NCI-H1436 treated with DMSO at 0.1 percent for 48 hours (cell line): ENCODE measurements around the gene EXOC4.

Source experiments
- DNase-seq: peaks from one replicate; lab custom pipeline; 2025; lab: John Stamatoyannopoulos, UW

The EXOC4 gene

GRCh38 chr7:133540096-133540860 lies 287.4 kb downstream of the EXOC4 start:
- DNase-seq = no peak

GRCh38 chr7:133542209-133542780 lies 289.4 kb downstream of the EXOC4 start:
- no peak for DNase-seq

- no peak for DNase-seq
Observed at GRCh38 chr7:133543657-133544056, 290.8 kb downstream of the EXOC4 start.

GRCh38 chr7:133545618-133546017 lies 292.7 kb downstream of the EXOC4 start:
- DNase-seq = no peak

DNA sequence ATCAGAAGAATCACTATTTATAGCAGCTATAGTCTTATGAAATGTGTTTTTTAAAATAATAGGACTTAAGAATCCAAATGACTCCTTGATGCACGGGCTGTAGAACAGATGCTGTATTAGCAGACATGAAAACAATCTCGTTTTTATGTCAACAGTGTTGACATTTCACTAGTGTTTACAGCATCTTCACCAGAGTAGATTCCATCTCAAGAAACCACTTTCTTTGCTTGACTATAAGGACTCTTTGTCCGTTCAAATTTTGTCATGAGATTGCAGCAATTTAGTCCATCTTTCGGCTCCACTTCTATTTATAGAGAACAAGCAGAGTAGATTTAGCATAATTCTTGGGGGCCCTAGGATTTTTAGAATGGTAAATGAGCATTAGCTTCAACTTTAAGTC lies 295.1 kb downstream of the EXOC4 start:
- no peak for DNase-seq

DNA sequence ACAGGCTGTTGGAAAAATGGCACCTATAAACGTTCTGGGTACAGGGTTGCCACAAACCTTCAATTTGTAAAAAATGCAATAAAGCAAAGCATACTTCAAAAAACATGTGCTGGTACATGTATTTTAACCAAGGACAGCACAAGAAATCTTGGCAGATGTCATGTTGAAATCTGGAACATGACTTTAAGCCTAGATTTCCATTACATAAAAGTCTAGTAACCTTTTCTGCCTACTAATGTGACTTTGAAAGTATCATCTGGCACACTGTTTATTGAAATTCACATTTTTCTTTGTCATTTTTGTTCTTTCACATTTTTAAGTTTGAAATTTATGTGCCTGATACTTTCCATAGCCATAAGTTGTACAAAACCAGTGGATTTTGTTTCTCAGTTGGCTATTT lies 296.8 kb downstream of the EXOC4 start:
- DNase-seq = no peak

- no peak for DNase-seq
Observed at GRCh38 chr7:133550145-133550544, 297.3 kb downstream of the EXOC4 start.

GRCh38 chr7:133550811-133551210 lies 297.9 kb downstream of the EXOC4 start:
- no peak for DNase-seq

DNA sequence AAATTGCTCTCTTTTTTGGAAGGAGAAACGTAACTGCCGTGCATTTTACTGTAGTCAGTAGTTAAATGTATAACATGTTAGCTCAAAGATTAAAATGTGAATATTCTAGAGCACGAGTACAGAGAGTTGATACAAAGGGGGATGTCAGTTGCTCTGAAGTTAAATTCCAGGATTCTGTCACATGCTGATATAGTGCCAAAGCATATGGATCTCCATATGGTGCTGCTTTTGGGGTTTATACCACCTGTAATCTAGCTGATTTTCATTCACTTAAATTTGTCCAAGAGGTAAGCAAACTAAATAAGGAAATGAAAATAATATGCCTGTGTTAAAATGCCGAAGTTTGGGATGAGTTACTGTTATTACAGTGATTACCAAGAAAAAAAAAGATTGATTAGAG lies 298.6 kb downstream of the EXOC4 start:
- no peak for DNase-seq

DNA sequence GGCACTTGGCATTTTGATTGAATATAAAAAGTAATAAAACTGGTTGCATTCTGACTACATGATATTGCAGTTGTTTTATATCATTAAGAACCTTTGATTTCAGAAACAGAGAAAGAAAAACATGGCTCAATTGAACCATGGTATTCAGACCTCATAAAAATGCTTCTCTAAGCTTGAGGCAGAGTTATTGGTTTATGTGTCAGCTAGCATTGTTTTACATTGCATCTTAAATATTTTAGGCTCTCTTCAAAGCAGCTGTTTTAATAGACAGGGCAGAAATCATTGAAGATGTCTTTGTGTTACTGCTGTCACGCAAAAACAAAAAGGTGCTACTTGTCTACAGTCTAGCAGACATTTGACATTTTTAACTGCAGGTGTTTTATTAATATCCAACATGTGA lies 299.2 kb downstream of the EXOC4 start:
- DNase-seq = no peak

DNA sequence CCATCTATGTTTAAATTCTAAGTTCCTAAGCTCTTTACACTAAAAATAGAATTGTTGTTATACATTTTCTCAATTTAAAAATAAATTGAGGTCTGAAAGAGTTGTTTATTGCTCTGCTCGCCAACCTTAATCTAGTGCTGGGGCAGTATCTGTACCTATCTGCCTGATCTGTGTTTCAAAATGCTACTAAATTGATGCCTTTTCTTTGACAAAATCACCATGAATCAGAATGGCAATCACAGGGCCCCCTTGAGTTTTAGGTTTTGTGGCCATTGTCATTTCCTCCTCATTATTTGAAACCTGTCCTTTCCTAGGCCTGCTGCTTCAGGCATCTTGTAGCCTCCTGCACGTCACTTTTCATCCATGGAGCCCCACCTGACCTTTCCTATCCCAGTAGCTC lies 301.5 kb downstream of the EXOC4 start:
- DNase-seq = no peak

DNA sequence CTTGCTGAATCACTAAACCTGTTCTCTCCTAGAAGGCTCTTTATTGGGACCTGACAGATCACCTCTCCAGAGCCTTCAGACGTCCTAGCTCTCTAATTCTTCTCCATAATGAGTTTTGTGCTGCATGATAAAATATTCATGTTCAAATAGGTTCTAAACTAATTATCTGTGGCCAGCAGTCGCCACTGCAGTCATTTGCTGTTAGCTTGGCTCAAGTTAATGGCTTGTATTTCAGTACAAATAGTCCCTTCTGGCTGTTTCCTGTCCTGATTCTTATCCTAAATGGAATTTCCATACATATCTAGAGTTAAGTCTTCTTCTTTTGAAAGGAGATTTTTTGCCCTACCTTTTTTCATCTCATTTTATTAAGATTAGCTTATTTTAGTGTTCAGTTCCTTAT lies 303.2 kb downstream of the EXOC4 start:
- no peak for DNase-seq

GRCh38 chr7:133556553-133556952 lies 303.7 kb downstream of the EXOC4 start:
- DNase-seq = no peak

GRCh38 chr7:133560900-133561299 lies 308.0 kb downstream of the EXOC4 start:
- DNase-seq = no peak

DNA sequence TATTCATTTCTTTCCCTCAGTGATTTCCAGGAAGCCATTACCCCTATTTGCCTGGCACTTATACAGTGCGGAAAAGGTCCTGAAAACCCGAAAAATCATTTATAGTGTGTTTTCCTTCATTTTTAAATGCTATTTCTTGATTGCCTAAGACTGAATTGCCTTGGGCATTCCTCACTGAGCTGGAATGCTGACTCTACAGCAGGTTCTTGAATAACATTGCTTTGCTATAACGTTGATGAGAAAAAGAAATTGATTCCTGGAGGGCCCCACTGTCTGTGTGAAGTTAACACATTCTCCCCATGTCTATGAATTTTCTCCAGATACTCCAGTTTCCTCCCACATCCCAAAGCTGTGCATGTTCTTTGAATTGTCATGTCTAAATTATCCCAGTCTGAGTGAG lies 308.5 kb downstream of the EXOC4 start:
- DNase-seq = no peak

DNA sequence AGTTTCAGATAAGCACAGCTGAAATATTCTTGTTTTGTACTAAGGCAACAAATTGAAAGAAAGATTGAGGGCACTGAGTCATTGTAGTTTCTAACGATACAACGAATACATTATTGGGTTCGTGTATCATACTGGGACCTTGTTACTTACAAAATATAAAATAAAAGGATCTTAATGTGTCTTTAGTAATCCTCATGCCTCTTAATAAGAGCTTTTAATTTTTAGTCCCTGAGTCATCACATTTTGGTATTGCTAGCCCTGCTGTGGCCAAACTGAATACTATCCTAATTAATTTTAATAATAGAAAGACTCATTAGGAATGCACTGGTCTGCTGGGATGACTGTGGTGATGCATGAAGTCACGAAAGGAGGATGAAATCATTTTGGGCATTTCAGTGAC lies 309.7 kb downstream of the EXOC4 start:
- no peak for DNase-seq

DNA sequence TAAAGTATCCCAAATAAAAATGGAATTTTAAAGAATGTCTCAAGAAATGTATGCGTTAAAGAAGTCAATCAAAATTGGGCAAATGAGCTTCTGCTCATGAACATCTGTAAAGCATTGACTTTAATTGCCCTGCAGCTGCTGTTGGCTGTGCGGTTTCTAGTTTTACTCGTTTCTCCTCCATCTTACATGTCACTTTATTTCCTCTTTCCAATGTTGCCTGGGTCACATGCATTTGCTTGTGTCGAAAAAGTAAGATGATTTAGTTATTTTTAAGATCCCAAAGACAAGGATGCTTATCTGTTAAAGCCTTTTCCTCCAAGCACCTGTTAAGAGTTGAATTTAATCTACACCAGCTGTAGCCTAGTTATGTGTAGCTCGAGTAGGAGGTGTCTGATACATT lies 310.4 kb downstream of the EXOC4 start:
- no peak for DNase-seq

DNA sequence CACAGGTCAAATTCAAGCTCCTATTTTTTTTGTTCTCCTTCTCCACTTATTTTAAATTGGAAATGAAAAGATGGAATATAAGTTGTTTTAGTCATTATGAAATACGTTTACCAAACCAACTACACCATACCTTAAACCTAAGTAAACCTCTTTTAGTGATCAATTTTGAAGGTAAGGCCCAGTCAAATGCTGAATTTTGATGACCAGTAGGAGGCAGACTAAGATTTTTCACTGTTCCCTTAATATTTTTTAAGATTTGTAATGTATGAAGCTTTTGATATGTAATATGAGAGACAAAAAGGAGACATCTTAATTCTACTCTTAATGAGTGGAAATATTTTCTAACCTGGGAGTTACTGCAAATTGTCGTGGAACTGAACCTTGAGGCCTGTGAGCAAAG lies 311.6 kb downstream of the EXOC4 start:
- DNase-seq = no peak

GRCh38 chr7:133568544-133568943 lies 315.7 kb downstream of the EXOC4 start:
- DNase-seq = no peak

- DNase-seq = no peak
Observed at GRCh38 chr7:133570321-133570720, 317.4 kb downstream of the EXOC4 start.

- no peak for DNase-seq
Observed at GRCh38 chr7:133571076-133571475, 318.2 kb downstream of the EXOC4 start.

- no peak for DNase-seq
Observed at GRCh38 chr7:133572087-133572486, 319.2 kb downstream of the EXOC4 start.

DNA sequence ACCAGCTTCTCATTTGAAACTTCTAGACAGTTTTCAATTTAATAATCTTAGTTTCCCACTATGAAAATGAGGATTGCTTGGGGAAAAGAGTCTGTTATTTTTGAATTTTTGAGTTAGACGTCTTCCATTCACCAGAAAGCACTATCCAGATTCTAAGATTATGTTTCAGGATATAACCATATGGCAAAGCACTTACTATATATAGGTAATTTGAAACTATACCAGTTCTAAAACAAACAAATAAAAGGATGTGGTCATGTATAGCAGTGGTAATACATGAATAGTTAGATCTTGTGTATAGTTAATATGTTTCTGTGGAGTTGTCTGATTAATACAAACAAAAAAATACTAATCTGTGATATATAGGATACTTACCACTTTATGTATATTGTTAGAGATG lies 320.0 kb downstream of the EXOC4 start:
- DNase-seq = no peak
